GM06990 (cell line): ENCODE data around the gene NUAK1.

Source experiments
- DNase-seq: peaks from one replicate; pipeline ENCODE4 v3.0.0-alpha.2; 2011; ENCODE audit not compliant: insufficient read length; ENCODE audit errors: extremely low read depth
- H3K27me3 ChIP-seq: replicated peaks from 2 replicates; pipeline ENCODE4 v1.6.0; 2011; ENCODE audit warnings: low read length; ENCODE audit not compliant: control insufficient read depth, insufficient read depth
- H3K36me3 ChIP-seq: 2 replicates; pipeline ENCODE4 v1.5.1; 2011; ENCODE audit warnings: low read length; ENCODE audit not compliant: control insufficient read depth, insufficient read depth
- H3K4me3 ChIP-seq: replicated peaks from 2 replicates; pipeline ENCODE4 v1.5.1; 2011; ENCODE audit warnings: low read depth, mild to moderate bottlenecking, control low read depth, low read length
- TF ChIP-seq, protein P1 (sequence below): IDR thresholded peaks from 2 replicates; pipeline ENCODE4 v1.5.1; 2011; ENCODE audit warnings: low read length, control low read depth, mild to moderate bottlenecking, inconsistent platforms; ENCODE audit not compliant: insufficient read depth, poor library complexity, severe bottlenecking

NUAK1 gene

DNA sequence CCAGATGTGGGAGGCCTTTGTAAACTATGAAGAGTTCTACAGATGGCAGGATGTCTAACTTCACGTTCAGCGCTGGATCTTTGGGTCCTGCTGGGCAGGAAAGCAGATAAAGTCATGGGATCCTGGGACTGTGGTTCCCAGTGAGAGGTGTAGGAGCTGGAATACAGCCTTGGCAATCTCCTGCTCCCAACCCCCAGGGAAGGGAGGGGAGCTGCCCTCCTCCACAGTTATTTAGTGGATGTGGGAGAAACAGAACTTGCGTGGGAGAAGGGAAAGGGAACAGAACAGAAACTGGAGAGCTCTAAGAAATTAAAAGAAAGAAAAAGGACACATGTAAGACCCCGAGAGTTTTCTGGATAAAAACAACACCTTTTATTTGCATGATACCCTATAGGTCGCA, 37.0 kb downstream of the NUAK1 start:
- TF ChIP-seq, protein P1, sequence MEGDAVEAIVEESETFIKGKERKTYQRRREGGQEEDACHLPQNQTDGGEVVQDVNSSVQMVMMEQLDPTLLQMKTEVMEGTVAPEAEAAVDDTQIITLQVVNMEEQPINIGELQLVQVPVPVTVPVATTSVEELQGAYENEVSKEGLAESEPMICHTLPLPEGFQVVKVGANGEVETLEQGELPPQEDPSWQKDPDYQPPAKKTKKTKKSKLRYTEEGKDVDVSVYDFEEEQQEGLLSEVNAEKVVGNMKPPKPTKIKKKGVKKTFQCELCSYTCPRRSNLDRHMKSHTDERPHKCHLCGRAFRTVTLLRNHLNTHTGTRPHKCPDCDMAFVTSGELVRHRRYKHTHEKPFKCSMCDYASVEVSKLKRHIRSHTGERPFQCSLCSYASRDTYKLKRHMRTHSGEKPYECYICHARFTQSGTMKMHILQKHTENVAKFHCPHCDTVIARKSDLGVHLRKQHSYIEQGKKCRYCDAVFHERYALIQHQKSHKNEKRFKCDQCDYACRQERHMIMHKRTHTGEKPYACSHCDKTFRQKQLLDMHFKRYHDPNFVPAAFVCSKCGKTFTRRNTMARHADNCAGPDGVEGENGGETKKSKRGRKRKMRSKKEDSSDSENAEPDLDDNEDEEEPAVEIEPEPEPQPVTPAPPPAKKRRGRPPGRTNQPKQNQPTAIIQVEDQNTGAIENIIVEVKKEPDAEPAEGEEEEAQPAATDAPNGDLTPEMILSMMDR = no peak
- no peaks in the 10 kb centered on the region for H3K27me3 ChIP-seq
- no peaks in the 10 kb centered on the region for H3K36me3 ChIP-seq
- DNase-seq = no peak
- H3K4me3 ChIP-seq = no peak overlapping the region

DNA sequence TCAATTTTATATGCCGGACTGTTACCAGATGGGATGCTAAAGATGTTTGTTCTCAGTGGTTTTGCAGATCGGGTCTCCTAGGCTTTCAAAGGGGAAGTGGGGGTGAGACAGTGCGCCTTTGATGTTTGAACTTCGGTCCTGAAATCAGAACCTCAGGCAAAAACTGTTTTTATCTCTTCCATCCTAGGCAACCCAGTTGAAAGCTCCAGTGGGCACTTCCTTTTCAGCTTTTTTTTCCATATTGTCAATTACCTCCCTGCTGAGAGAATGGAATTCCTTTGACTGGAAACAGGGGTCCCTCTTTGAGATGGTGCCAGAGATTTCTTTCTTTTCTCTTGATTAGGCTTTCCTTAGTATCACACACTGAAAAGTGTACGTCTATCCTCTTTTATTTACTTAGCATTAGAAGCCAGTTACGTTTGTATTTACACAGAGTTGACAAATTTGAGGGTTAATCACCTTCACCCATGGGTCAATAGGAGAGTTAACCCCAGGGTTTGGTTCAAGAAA, 40.0 kb downstream of the NUAK1 start:
- Histone ChIP-seq H3K4me3 (no peak overlapping the region), H3K27me3 (peaks cover 4% of the 10 kb centered on the region; the same call in 1 of the 2 replicates), H3K36me3 (no peaks in the 10 kb centered on the region)
- TF ChIP-seq, protein P1 = no peak
- no peak for DNase-seq

DNA sequence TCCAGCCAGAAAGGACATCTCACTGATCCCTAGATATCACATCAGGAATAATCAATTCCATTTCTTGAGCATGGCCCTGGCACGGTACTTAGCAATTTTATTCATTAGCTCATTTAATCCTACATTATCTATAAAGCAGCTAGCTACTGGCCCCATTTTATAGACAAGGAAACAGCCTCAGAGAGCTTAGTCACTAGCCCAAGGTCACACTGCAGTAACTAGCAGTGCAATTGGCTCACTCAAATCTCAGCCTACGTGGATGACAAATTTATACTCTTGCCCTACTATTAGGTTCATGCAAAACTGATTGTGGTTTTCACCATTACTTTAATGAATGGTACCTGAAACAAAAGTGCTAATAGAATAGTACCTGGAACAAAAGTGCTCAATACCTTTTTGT, 41.7 kb downstream of the NUAK1 start:
- Histone ChIP-seq H3K4me3 (no peak overlapping the region), H3K36me3 (no peaks in the 10 kb centered on the region), H3K27me3 (peaks cover 4% of the 10 kb centered on the region; the same call in 1 of the 2 replicates)
- no peak for DNase-seq
- TF ChIP-seq, protein P1 = no peak

DNA sequence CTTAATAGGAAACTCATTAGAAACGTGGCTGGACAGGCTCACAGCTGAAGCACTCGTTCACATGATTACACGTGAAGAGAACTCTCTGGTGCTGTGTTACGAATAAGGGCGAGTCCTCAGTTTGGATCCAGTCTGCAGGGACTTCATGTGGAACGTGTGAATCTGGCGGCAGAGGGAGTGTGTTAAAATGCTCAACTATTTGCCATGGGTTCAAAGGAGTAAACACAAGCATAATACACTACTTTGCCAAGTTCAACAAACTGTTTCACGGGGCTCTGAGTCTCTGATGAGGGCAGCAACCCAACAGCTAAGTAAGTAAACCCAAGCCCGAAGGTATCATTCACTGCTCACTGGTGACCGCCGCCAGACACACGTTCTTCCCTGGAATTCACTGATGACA, 42.4 kb downstream of the NUAK1 start:
- no peak overlapping the region for H3K4me3 ChIP-seq
- no peak for DNase-seq
- H3K36me3 ChIP-seq = no peaks in the 10 kb centered on the region
- TF ChIP-seq, protein P1 = no peak
- H3K27me3 ChIP-seq = peaks cover 4% of the 10 kb centered on the region; the same call in 1 of the 2 replicates

- Histone ChIP-seq H3K36me3 (no peaks in the 10 kb centered on the region), H3K27me3 (peaks cover 4% of the 10 kb centered on the region), H3K4me3 (no peak overlapping the region)
- no peak for DNase-seq
- TF ChIP-seq, protein P1 = no peak
Measured at GRCh38 chr12:106094304-106094703, 44.5 kb downstream of the NUAK1 start.

DNA sequence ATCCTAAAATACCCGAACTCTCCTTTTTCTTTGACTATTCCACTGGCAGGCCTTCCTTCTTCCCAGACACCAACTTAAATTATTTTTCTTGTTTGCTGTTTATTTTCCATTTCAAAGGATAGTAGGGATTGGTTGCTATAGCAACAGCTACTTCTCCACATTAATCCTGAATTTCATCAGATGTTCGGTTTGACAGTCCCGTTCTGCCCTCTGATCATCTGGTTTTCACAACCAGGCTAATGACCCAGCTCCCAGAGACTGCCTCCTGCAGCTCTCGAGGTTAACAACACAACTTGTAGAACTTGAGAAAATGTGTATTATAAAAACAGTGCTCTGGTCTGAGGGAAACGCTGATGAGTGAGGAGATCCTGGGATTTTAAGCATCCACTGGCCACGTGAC, 45.5 kb downstream of the NUAK1 start:
- DNase-seq = no peak
- H3K36me3 ChIP-seq = no peaks in the 10 kb centered on the region
- no peak overlapping the region for H3K4me3 ChIP-seq
- TF ChIP-seq, protein P1 = no peak
- peaks cover 4% of the 10 kb centered on the region for H3K27me3 ChIP-seq
